ENCODE results near the gene CCDC201. TPM values are rescaled to one million over a fixed set of nuclear protein-coding genes. Genes with fewer than 3 reads are reported as not detected.
A peak's percentile ranks its signal among the peaks of the same experiment; 100 is the strongest.

The CCDC201 gene
- polyA plus RNA-seq, 1 of the 3 experiments (the other 2 are of a cell fraction): not detected

DNA sequence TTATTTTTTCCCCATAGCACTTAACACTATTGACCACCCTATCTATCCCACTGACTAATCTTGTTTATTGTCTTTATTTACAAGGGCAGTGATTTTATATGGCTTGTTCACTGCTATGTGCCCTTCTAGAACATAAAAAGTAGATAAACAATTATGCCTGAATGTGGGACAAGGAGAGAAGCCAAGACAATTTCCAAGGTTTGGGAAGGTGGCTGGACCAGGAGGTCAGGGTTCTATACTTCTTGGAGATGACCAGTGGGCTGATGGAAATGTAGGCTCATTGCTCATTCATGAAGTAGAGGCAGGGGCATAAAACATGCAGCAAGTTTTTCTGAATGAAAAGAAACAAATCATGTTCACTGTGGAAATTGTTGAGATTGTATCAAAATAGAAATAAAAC is 36.7 kb upstream of the CCDC201 start (continued):
- TF ChIP-seq, protein P1, sequence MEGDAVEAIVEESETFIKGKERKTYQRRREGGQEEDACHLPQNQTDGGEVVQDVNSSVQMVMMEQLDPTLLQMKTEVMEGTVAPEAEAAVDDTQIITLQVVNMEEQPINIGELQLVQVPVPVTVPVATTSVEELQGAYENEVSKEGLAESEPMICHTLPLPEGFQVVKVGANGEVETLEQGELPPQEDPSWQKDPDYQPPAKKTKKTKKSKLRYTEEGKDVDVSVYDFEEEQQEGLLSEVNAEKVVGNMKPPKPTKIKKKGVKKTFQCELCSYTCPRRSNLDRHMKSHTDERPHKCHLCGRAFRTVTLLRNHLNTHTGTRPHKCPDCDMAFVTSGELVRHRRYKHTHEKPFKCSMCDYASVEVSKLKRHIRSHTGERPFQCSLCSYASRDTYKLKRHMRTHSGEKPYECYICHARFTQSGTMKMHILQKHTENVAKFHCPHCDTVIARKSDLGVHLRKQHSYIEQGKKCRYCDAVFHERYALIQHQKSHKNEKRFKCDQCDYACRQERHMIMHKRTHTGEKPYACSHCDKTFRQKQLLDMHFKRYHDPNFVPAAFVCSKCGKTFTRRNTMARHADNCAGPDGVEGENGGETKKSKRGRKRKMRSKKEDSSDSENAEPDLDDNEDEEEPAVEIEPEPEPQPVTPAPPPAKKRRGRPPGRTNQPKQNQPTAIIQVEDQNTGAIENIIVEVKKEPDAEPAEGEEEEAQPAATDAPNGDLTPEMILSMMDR (IDR thresholded peaks at IDR 0.05): no peak
- TF ChIP-seq GATA2 (CRISPR knock-in tag; IDR thresholded peaks at IDR 0.05): no peak
- TF ChIP-seq, protein P2, sequence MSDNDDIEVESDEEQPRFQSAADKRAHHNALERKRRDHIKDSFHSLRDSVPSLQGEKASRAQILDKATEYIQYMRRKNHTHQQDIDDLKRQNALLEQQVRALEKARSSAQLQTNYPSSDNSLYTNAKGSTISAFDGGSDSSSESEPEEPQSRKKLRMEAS (IDR thresholded peaks at IDR 0.05; ENCODE audit: low read depth): no peak
- TF ChIP-seq TAF1 (IDR thresholded peaks at IDR 0.05; ENCODE audit: borderline replicate concordance, low read depth, low read length): no peak
- TF ChIP-seq, protein P3, sequence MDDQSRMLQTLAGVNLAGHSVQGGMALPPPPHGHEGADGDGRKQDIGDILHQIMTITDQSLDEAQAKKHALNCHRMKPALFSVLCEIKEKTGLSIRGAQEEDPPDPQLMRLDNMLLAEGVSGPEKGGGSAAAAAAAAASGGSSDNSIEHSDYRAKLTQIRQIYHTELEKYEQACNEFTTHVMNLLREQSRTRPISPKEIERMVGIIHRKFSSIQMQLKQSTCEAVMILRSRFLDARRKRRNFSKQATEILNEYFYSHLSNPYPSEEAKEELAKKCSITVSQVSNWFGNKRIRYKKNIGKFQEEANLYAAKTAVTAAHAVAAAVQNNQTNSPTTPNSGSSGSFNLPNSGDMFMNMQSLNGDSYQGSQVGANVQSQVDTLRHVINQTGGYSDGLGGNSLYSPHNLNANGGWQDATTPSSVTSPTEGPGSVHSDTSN (IDR thresholded peaks at IDR 0.05): no peak
- no peak for TF ChIP-seq SIN3A (IDR thresholded peaks at IDR 0.05; ENCODE audit: borderline replicate concordance, low read depth, low read length)
- TF ChIP-seq EP300 (IDR thresholded peaks at IDR 0.05; ENCODE audit: borderline replicate concordance in 1 of 2, low read depth in 1 of 2, low read length in 1 of 2): no peak
- TF ChIP-seq RCOR1 (IDR thresholded peaks at IDR 0.05; ENCODE audit: low read length): no peak
- no peak for TF ChIP-seq YY1 (IDR thresholded peaks at IDR 0.05; ENCODE audit: low read depth)
- no peak for TF ChIP-seq FOSL2 (IDR thresholded peaks at IDR 0.05; ENCODE audit: borderline replicate concordance, low read depth)
- TF ChIP-seq TCF12 (IDR thresholded peaks at IDR 0.05): no peak
- no peak for TF ChIP-seq FOXJ3 (CRISPR knock-in tag; IDR thresholded peaks at IDR 0.05)

DNA sequence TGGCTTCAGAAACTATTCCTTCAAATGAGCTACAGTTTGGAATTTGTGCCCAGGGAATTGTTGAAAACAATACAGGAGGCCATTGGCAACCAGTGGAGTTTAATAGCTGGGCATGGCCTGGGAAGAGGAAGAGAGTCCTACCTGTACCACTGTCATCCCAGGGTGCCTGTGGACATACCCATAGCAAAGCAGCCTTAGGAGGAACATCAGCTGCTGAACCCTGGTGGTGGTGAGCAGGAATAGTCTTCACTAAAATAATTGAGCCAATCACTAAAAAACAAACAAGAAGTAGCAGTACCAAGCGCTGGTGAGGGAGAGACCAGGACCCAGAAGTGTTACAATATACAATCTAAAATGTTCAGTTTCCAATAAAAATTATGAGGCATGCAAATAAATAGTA is 29.9 kb upstream of the CCDC201 start:
- H4K20me1 ChIP-seq (ENCODE audit: insufficient read depth): no peaks in the 10 kb centered on the region
- 35% methylated on average over 1 of the region's 1 CpG for WGBS (ENCODE audit: low lambda C conversion rate)
- ChIA-PET POLR2A (no interaction called here), CTCF (interaction anchor here (0.9 to 4.5 kb wide), 9 partner anchors 10 to 1363 kb away, joined by 3 to 34 read pairs (median 6); partner anchors contain the start of gene IGFBP3)
- TF ChIP-seq NRF1 (IDR thresholded peaks at IDR 0.05; ENCODE audit: low read depth, low read length): no peak
- no peak for TF ChIP-seq FOXM1 (IDR thresholded peaks at IDR 0.05; ENCODE audit: low read depth)
- no peak for TF ChIP-seq RFX5 (IDR thresholded peaks at IDR 0.05; ENCODE audit: low read length)
- TF ChIP-seq, protein P1 (IDR thresholded peaks at IDR 0.05): peak; percentile 13; the same call in 1 of the 2 replicates
- TF ChIP-seq, protein P4, sequence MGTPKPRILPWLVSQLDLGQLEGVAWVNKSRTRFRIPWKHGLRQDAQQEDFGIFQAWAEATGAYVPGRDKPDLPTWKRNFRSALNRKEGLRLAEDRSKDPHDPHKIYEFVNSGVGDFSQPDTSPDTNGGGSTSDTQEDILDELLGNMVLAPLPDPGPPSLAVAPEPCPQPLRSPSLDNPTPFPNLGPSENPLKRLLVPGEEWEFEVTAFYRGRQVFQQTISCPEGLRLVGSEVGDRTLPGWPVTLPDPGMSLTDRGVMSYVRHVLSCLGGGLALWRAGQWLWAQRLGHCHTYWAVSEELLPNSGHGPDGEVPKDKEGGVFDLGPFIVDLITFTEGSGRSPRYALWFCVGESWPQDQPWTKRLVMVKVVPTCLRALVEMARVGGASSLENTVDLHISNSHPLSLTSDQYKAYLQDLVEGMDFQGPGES (IDR thresholded peaks at IDR 0.05; ENCODE audit: low read depth, low read length): no peak
- H3K79me2 ChIP-seq (ENCODE audit: insufficient read depth): no peaks in the 10 kb centered on the region
- no peaks in the 10 kb centered on the region for H3K36me3 ChIP-seq (replicated peaks in 1 of 2; ENCODE audit: control insufficient read depth in 1 of 2, insufficient read depth in 2 of 2, low read length in 1 of 2)
- H3K9ac ChIP-seq: no peak overlapping the region
- no peak overlapping the region for H2AFZ ChIP-seq (ENCODE audit: low read depth)
- no peaks in the 10 kb centered on the region for H3F3A ChIP-seq (replicated peaks; ENCODE audit: insufficient read depth)
- H3K4me2 ChIP-seq: no peak overlapping the region
- H3K27ac ChIP-seq (ENCODE audit: low read depth in 2 of 2, low read length in 1 of 2): no peak overlapping the region
- H3K27me3 ChIP-seq (ENCODE audit: insufficient read depth): no peaks in the 10 kb centered on the region; the same call in 1 of the 2 replicates
- DNase-seq: no peak
- no peak overlapping the region for H3K4me3 ChIP-seq (ENCODE audit: low read depth in 2 of 2, low read length in 1 of 2)
- peaks cover 3% of the 10 kb centered on the region; the same call in 1 of the 2 replicates for H3K9me3 ChIP-seq
- no peaks in the 10 kb centered on the region for H3K9me2 ChIP-seq
- H3K4me1 ChIP-seq (ENCODE audit: control insufficient read depth in 1 of 2, insufficient read depth in 2 of 2, low read depth in 1 of 2, low read length in 1 of 2): no peaks in the 10 kb centered on the region
